Fibroblast of lung (primary cell): ENCODE data around the gene PVR.

Experiments
- EZH2 ChIP-seq: IDR thresholded peaks from 2 replicates; pipeline ENCODE4 v1.5.1; 2012; ENCODE audit warnings: low read length, control low read depth, mild to moderate bottlenecking; ENCODE audit errors: missing control alignments
- TF ChIP-seq, protein P1 (sequence below), 2 donors: IDR thresholded peaks in 1 of 2; conservative IDR thresholded peaks in 1 of 2; 1 replicate in 1 of 2; 2 replicates in 1 of 2; pipeline ENCODE4 v1.5.1; 2011 to 2012; ENCODE audit warnings: low read length in 2 of 2, control low read depth in 1 of 2, inconsistent platforms in 1 of 2, low read depth in 1 of 2, mild to moderate bottlenecking in 1 of 2

DNA sequence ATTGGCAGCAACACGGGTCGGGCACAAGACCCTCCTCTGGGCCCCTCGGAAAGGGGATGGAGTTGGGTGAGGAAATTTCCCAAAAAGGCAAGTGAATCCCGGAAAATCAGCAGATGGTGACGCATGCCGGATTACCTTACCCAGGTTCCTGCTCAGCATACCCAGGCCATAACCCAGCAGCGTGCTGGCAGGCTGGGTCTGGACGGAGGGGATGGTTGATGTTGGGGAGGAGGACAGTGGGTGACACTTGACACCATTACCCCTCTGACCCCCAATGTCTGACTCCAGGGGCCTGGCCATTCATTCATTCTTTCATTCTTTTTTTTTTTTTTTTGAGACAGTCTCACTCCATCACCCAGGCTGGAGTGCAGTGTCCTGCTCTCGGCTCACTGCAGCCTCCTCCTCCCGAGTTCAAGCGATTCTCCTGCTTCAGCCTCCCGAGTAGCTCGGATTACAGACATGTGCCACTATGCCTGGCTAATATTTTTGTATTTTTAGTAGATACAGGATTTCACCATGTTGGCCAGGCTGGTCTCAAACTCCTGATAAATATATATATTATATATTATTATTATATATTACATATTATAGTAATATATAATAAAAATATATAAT is 799 bp downstream of the PVR start:
- TF ChIP-seq, protein P1, sequence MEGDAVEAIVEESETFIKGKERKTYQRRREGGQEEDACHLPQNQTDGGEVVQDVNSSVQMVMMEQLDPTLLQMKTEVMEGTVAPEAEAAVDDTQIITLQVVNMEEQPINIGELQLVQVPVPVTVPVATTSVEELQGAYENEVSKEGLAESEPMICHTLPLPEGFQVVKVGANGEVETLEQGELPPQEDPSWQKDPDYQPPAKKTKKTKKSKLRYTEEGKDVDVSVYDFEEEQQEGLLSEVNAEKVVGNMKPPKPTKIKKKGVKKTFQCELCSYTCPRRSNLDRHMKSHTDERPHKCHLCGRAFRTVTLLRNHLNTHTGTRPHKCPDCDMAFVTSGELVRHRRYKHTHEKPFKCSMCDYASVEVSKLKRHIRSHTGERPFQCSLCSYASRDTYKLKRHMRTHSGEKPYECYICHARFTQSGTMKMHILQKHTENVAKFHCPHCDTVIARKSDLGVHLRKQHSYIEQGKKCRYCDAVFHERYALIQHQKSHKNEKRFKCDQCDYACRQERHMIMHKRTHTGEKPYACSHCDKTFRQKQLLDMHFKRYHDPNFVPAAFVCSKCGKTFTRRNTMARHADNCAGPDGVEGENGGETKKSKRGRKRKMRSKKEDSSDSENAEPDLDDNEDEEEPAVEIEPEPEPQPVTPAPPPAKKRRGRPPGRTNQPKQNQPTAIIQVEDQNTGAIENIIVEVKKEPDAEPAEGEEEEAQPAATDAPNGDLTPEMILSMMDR (conservative IDR thresholded peaks at IDR 0.05 in 1 of 2, IDR thresholded peaks at IDR 0.05 in 1 of 2; ENCODE audit: low read depth in 1 of 2, low read length in 2 of 2): no peak
- TF ChIP-seq EZH2: no peak
